Activated CD8-positive, alpha-beta T cell treated with anti-CD3 and anti-CD28 coated beads for 36 hours (primary cell): Measurements from ENCODE around the gene C6orf141. TPM values are rescaled to one million over a fixed set of nuclear protein-coding genes. Genes with fewer than 3 reads are reported as not detected.
A peak's percentile ranks its signal among the peaks of the same experiment; 100 is the strongest.

ENCODE experiments used
- ATAC-seq: fragments of 200-7000 bp; cut with Tn5 transposase; one replicate; pipeline ENCODE4 v1.10.0; 2021; ENCODE audit warnings: mild to moderate bottlenecking, moderate library complexity
- CTCF ChIA-PET: fragments of 350-600 bp; sonication (Branson Sonifier 250); formaldehyde crosslinking; loops from one replicate; lab custom pipeline; 2021; ENCODE audit warnings: antibody characterized with exemption; lab: Charles Lee
- POLR2A ChIA-PET: fragments of 350-600 bp; sonication (Branson Sonifier 250); formaldehyde crosslinking; loops from one replicate; lab custom pipeline; 2021; ENCODE audit warnings: antibody characterized with exemption; lab: Charles Lee
- DNase-seq: peaks from one replicate; pipeline ENCODE4 v3.0.0-alpha.2; 2020
- H3K27ac Mint-ChIP-seq: one replicate; pipeline ENCODE4 v1.8.0; 2021; ENCODE audit warnings: mild to moderate bottlenecking, mixed read lengths
- H3K27me3 Mint-ChIP-seq: one replicate; pipeline ENCODE4 v1.8.0; 2021; ENCODE audit warnings: mixed read lengths
- H3K36me3 Mint-ChIP-seq: one replicate; pipeline ENCODE4 v1.8.0; 2021; ENCODE audit warnings: low read depth, mixed read lengths
- H3K4me1 Mint-ChIP-seq: one replicate; pipeline ENCODE4 v1.8.0; 2021; ENCODE audit warnings: low read depth, mixed read lengths
- H3K4me3 Mint-ChIP-seq: one replicate; pipeline ENCODE4 v1.8.0; 2021; ENCODE audit warnings: mild to moderate bottlenecking, moderate library complexity, mixed read lengths
- H3K9me3 Mint-ChIP-seq: one replicate; pipeline ENCODE4 v1.8.0; 2021; ENCODE audit warnings: mixed read lengths
- intact Hi-C: fragments of 100-400 bp; cut with micrococcal nuclease; formaldehyde crosslinking; loops from one replicate; pipeline ENCODE4 v1.10.0; 2022
- total RNA-seq, 2 experiments: library from RNA; stranded (reverse); gene quantifications; one replicate each; pipeline ENCODE4 v1.2.3, GENCODE V29; 2021
- TF ChIP-seq, protein P1 (sequence below): fragments of 200-600 bp; IDR thresholded peaks from one replicate; pipeline ENCODE4 v1.8.0; 2022; ENCODE audit warnings: antibody characterized with exemption, mild to moderate bottlenecking

The C6orf141 gene
- total RNA-seq, 2 experiments from 2014 or later, result 0.43 to 0.87 TPM

DNA sequence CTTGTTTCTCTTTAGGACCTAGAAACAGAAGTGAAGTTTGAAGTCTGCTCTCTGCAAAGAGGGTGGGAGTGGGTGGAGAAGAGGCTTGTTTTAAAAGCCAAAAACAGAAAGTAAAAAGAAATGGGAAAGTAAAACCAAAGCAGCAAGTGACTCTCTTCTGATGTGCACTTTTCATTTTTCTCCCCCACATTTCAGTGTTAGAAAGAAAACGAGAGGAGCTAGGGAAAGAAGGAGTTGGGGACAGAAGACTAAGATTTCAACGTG is 1.3 kb downstream of the C6orf141 start:
- intact Hi-C loops, result no loop called here
- H3K36me3 Mint-ChIP-seq, result no peaks in the 10 kb centered on the region
- ChIA-PET POLR2A (no interaction called here), CTCF (interaction anchor here (1.1 to 4.8 kb wide), 4 partner anchors 10 to 56 kb away, joined by 3 to 41 read pairs (median 4); no protein-coding TSS in a partner anchor)
- H3K4me3 Mint-ChIP-seq, result peak overlapping the region; percentile 72
- no peaks in the 10 kb centered on the region for H3K9me3 Mint-ChIP-seq
- TF ChIP-seq, protein P1, sequence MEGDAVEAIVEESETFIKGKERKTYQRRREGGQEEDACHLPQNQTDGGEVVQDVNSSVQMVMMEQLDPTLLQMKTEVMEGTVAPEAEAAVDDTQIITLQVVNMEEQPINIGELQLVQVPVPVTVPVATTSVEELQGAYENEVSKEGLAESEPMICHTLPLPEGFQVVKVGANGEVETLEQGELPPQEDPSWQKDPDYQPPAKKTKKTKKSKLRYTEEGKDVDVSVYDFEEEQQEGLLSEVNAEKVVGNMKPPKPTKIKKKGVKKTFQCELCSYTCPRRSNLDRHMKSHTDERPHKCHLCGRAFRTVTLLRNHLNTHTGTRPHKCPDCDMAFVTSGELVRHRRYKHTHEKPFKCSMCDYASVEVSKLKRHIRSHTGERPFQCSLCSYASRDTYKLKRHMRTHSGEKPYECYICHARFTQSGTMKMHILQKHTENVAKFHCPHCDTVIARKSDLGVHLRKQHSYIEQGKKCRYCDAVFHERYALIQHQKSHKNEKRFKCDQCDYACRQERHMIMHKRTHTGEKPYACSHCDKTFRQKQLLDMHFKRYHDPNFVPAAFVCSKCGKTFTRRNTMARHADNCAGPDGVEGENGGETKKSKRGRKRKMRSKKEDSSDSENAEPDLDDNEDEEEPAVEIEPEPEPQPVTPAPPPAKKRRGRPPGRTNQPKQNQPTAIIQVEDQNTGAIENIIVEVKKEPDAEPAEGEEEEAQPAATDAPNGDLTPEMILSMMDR, result no peak
- peak; percentile 49 for ATAC-seq
- no peak overlapping the region for H3K27ac Mint-ChIP-seq
- peaks cover 28% of the 10 kb centered on the region for H3K27me3 Mint-ChIP-seq
- H3K4me1 Mint-ChIP-seq, result peaks cover 21% of the 10 kb centered on the region
- DNase-seq, result peak; percentile 16

DNA sequence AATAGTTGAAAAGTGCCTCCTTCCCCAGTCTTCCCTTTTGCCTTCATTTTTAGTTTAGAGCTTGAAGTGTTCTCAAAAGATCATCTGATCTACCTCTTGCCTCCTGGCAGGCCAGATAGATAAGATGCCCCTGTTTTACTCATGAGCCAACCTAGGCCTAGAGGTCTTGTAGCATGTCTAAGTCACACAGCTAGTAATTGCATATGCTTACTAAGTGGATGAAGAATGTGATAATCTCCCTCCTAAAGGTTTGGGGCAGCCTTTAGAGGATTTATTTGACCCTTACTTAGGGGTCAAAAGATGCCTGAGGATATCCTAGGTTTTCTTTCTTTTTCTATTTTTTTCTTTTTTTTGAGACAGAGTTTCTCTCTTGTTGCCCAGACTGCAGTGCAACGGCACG is 2.1 kb downstream of the C6orf141 start:
- POLR2A ChIA-PET, result no interaction called here
- H3K4me3 Mint-ChIP-seq, result no peak overlapping the region
- no peak overlapping the region for H3K27ac Mint-ChIP-seq
- no peak for DNase-seq
- H3K4me1 Mint-ChIP-seq, result peaks cover 21% of the 10 kb centered on the region
- no peaks in the 10 kb centered on the region for H3K36me3 Mint-ChIP-seq
- CTCF ChIA-PET, result interaction anchor here (1.0 to 4.8 kb wide), 2 partner anchors 21 to 52 kb away, joined by 3 to 41 read pairs; no protein-coding TSS in a partner anchor
- TF ChIP-seq, protein P1, result no peak
- intact Hi-C loops, result no loop called here
- peaks cover 26% of the 10 kb centered on the region for H3K27me3 Mint-ChIP-seq
- H3K9me3 Mint-ChIP-seq, result no peaks in the 10 kb centered on the region
- no peak for ATAC-seq

DNA sequence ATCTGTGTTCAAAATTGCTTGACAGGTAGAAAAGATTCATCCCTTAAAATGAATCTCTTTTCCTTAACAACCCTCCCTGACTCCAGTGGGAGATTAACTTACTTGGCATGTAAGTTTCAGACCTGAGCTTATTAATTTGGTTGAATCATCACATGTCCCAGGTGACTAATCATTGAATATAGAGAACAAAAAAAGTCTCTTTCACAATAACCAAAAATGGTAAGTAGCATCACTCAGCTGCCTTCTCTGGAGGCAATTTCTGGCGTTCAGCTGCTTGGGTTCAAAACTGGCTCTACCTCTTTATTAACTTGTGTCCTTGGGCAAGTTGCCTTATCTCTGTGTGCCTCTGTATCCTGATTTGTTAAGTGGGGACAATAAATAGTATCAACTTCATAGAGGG is 2.9 kb downstream of the C6orf141 start:
- H3K4me1 Mint-ChIP-seq, result peaks cover 21% of the 10 kb centered on the region

DNA sequence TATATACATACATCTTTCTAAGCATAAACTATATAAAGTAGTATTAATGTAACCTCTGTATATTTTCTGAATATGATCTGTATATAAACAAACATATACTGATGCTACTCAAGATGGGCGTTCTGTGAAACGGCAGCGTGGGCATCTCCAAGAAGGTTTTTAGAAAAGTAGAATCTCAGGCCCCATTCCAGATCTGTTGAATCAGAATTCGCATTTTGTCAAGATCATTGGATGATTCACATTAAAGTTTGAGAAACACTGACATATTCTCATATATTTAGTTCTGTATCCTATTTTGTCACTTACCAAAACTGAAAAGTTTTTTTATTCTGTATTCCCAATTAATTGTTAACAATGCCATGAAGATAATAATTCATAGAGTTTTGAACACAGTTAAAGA is 5.5 kb downstream of the C6orf141 start:
- CTCF ChIA-PET, result no interaction called here
- H3K36me3 Mint-ChIP-seq, result no peaks in the 10 kb centered on the region
- peaks cover 14% of the 10 kb centered on the region for H3K4me1 Mint-ChIP-seq

More for the DNA sequence above, 2.9 kb downstream of the C6orf141 start:
- TF ChIP-seq, protein P1, result no peak
- no peak overlapping the region for H3K4me3 Mint-ChIP-seq
- H3K27me3 Mint-ChIP-seq, result peaks cover 26% of the 10 kb centered on the region
- ChIA-PET CTCF (interaction anchor here (1.0 to 4.8 kb wide), 2 partner anchors 22 to 51 kb away, joined by 3 to 41 read pairs; no protein-coding TSS in a partner anchor), POLR2A (no interaction called here)
- intact Hi-C loops, result no loop called here
- ATAC-seq (no peak), DNase-seq (no peak)
- H3K27ac Mint-ChIP-seq, result no peak overlapping the region
- no peaks in the 10 kb centered on the region for H3K36me3 Mint-ChIP-seq
- no peaks in the 10 kb centered on the region for H3K9me3 Mint-ChIP-seq

DNA sequence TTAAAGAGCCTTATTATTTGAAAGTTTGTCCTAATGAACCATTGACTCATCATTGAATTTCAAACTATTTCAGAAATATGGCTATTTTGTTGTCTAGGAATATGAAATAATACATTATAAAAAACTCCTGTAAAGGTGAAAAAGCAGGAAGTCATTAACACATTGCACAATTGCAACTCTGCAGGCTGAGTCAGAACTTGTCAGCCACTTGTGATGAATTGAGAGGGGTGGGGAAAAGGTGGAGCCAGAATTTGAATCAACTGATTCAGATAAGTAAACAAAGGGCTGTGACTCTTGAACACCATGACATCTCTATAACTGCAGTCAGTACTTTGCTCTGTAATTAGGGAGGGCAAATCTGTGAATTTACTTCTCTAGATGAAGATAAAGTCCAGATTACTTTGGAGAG is 6.0 kb downstream of the C6orf141 start:
- CTCF ChIA-PET, result no interaction called here
- Mint-ChIP-seq H3K27ac (no peak overlapping the region), H3K9me3 (no peaks in the 10 kb centered on the region), H3K36me3 (no peaks in the 10 kb centered on the region), H3K4me3 (no peak overlapping the region), H3K4me1 (peaks cover 10% of the 10 kb centered on the region), H3K27me3 (peaks cover 11% of the 10 kb centered on the region)
- ATAC-seq, result peak; percentile 47
- intact Hi-C loops, result no loop called here
- POLR2A ChIA-PET, result no interaction called here
- TF ChIP-seq, protein P1, result no peak
- DNase-seq, result no peak

More for the DNA sequence above, 5.5 kb downstream of the C6orf141 start:
- DNase-seq, result no peak
- Mint-ChIP-seq H3K27ac (no peak overlapping the region), H3K9me3 (no peaks in the 10 kb centered on the region), H3K27me3 (peaks cover 16% of the 10 kb centered on the region), H3K4me3 (no peak overlapping the region)
- TF ChIP-seq, protein P1, result no peak
- intact Hi-C loops, result no loop called here
- no peak for ATAC-seq
- POLR2A ChIA-PET, result no interaction called here
